ENCODE measurements around the gene SLC6A8.
A peak's percentile ranks its signal among the peaks of the same experiment; 100 is the strongest.

Gene SLC6A8

DNA sequence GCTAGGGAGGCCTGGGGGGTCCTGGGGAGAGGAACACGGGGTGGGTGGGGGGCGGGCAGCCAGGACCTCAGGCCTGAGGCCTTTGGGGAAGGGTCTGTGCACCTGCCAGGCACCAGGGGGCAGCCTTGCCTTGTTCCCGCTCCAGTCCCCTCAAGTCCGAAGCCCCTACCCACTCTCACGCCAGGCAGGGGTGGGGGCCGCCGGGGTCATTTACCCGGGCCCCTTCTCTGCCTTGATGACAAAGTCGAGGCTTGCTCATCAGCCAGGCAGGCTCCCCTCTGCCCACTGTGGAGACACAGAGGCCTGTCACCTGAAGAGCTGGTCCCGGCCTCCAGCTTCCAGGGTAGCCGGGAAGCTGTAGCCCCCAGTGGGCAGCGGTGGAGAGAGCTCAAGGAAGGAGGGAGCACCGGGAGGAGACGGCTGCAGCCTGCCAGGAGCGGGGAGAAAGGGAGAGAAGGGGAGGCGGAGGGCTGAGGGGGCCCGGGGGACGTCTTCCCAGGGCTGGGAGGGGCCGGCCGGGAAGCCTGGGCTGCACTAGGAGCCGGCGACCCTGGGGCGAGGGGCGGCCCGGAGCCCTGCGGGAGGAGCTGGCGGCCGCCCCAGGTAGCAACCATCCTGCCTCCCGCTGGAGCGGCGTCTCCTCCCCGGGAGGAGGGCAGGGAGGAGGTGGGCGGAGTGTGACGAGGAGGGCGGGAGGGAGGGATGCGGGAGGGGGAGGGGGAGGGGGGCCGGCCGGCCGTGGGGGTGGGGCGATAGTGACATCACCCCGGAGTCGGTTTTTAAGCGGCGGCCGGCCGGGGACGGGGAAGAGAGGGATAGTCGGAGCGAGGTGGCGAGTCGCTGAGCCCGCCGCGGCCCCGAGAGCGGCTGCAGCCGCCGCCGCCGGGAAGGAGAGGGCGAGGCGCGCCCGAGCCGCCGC lies at the start of gene SLC6A8:
Gene SLC6A8 (plus strand): TSS at position 806 of the 919 bp plus-strand sequence. CDS start 649 bp downstream, outside the sequence.
- DNase-seq: peak; percentile 31

DNA sequence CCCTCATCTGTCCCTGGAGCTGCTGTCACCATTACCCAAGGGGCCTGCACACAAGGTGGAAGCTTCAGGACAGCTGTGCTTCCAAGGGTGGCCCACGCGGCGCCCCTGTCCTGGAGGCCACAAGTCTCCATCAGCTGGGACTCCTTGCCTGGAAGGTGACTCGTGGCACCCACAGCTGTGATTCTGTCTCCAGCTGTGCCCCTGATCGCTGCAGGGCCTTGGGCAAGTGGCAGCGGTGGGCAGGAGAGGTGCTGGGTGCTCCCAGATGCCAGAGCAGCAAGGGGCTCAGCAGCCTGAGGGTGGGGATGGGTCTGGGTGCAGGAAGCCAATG lies 49.7 kb upstream of the SLC6A8 start:
- no peak for DNase-seq

DNA sequence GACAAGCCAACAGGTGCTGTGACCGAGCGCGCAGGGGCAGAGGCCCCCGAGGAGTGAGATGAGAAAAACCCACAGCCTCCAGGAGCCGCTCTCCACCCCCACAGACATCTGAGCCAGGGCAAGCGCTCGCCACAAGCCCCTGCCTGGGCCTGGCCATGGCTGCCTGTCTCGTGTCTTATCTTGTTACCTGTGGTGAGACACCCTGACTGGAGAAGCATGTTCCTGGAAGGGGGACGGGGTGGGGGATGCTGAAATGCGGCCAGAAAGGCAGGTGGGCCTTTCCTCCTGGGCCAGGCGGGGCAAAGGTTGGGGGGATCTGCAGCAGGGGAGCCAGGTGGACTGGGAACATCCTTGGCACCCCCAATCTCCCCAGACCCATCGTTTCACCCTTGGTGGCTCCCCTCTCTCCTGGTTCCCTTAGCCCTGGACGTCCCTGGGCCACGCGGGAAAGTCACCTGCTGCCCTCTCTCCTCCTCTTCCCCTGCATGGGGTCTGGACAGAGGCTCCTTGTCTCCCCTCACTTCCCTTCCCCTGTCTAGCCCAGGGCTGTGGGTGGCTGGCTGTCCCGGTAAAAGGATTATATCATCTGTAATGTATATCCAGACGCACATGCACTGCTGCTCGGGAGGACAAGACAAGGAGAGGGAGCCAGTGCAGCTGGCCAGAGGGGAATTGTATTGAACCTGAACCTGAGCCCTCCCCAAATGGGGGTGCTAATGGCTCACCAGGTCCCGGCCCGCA lies 49.1 kb upstream of the SLC6A8 start:
- DNase-seq: no peak

DNA sequence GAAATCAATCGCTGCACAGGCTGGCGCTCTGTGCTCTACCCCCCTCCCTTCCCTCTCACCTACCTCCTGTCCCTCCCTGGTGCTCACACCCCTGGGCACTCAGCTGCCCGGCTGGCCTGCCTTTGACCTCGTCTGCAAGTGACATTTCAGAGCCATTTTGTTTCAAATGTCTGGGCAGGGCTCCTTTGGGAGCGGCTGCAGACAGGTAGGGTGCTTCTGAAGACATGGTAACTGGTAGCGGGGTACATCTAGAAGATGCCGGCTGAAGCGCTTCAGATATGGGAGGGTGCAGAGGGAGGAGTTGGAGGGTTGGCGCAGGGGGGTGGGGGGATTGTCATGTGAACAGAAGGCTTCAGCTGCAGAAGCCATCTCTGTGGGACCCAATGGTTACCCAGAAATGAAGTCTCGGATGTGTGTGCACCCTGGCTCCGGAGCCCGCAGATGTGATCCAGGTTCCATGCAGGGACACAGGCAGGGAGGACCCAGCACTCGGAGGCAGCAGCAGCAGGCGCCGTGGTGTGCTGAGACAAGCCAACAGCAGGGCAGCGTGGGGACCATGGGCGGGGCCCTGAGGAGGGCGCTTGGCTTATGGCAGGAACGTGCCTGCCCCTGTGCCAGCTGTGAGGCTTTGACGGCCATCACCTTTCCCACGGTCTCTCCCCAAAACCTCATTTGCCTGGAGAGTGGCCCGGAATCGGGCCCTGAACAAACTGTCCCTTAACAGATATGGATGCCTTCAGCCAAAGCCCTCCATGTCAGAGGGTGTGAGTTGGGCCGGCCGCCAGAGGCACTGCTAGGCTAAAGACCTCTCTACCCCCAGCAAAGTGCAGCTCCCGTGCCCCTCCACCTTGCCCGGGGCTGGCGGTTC lies 48.3 kb upstream of the SLC6A8 start:
- DNase-seq: no peak

DNA sequence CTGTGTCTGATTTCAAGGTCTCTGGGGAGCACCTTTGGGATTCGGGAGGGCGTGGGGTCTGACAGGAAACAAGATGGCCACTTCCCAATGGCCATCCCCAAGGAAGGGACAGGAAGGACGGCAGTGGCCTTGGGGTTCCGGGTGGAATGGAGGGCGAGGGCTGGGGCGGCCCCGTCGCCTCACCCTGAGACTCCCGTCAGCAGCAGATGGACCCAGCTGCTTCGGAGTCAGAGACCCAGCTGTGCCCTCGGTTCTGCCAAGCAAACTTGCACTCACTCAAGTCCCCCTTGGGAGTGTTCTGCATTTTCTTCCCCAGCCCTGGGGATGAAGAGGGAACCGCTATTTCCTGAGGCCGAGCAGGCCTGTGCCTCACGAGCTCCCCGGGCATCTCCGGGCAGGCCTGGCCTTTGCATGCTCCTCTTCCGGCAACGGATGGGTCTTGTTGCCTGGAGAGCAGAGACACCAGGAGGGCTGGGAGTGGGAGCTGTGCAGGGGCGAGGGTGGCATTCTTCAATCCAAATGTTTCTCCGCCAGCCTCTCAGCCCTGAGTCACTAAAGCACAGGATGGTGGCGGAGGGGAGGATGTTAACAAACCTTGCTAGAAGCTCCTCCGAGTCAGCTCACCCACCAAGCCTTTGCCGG lies 47.6 kb upstream of the SLC6A8 start:
- DNase-seq: no peak

DNA sequence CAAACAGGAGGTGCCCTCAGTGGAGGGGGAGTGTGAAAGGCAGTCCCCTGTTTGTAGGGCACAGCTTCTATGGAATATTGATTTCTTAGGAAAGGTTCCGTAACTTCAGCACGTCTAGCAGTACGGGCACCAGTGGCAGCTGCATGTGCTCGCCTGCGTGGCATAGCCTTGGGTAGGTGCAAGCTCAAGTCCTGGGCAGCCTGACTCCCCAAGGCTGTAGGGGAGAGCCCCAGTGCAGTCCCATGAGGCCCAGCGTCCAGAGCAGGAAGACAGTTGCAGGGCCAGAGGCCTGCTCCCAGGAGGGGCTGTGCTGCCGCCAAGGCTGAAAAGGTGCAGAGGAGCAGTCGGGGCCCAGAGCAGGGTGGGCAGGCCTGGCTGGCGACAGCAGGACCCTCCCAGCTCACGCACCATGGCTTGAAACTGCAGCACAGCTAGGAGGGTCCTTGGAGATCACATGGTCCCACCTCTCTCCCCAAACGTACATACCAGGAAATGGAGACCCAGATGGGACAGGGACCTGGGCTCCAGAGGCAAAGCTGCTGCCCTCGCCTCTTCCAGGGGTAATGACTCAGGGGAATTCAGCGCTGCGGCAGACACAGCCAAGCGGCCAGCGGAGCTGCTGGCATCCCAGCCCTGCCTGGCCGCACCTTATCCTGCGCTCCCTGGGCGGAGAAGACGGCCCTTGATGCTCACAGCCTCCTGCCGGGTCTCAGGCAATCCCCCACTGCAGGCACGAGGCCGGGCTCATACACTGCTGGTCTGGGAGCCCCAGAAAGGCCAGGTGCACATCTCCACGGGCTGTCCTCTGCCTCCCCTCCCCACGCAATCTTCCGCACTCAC lies 46.8 kb upstream of the SLC6A8 start:
- no peak for DNase-seq

DNA sequence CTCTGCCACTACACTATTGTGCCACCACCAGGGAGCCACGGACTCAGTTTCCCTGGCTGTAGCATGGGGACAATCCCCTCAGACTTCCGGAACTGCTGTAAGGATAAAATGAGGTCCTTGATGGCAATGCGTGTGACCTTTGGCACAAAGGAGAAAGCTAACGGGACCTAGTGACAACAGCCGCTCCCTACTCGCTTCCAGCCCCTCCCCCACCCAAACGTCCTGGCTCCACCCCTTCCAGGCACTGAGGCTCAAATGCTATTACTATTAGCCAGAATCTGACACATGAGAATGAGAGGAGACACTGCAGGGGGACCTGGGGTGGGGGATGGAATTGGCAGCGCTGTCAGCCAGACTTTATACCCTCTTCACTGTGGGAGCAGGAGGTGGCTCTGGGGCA lies 46.1 kb upstream of the SLC6A8 start:
- no peak for DNase-seq

DNA sequence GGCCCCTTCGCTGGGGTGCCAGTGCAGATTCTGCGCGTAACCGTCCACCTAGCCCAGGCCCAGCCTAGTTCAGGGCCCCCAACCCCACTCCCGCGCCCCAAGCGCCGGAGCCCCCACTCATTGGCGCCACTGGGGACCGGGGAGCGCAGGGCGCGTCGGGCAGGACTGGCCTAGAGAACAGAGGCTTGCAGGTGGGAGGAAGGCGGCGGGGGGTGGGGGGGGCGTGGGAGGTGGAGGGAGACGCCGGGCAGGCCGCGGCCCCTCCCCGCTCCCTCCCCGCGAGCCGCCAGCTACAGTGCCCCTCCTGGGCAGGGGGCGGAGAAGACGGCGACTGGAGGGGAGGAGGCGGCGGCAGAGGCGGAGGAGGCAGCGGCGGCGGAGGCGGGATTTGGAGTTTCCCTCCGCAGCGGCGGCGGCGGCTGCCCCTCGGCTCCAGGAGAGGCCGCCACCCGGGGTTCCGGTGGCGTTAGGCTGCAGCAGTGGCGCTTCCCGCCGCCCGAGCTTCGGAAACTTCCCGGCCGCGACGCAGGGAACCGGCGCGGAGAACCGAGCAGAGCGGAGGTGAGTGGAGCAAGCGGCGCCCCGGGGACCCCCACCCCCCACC lies 45.6 kb upstream of the SLC6A8 start:
- DNase-seq: no peak

DNA sequence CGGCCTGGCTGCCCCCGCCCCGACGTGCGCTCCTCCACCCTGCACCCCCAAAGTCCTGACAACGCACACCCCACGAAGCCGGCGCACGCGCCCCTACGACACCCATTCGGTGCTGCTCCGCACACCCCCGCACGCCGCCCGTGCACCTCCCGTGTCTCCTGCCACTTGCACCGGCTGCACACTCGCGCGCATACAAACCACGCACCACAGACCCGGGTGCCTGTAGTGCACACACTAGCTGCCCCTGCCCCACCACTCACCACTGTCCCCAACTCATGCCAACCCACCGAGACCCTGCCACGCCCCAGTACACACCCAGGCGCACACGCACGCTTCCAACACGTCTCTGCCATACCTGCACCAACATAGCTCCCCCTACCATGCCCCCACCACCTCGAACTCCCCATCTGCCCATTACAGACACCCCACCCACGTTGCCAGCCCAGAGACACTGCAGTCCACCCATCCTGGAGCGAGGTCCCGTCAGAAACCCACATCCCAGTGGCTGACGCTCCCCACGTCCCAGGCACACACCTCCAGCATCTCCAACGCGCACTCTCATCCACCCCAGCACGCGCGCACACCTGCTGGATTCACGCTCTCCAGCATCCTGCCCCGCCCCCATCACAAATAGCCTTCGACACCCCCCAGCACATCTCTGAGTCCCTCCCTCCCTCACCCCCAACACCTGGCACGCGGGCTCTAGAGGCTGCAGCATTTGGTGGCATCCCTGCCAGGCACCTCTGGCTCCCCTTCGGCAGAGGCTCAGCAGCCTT lies 44.9 kb upstream of the SLC6A8 start:
- no peak for DNase-seq

DNA sequence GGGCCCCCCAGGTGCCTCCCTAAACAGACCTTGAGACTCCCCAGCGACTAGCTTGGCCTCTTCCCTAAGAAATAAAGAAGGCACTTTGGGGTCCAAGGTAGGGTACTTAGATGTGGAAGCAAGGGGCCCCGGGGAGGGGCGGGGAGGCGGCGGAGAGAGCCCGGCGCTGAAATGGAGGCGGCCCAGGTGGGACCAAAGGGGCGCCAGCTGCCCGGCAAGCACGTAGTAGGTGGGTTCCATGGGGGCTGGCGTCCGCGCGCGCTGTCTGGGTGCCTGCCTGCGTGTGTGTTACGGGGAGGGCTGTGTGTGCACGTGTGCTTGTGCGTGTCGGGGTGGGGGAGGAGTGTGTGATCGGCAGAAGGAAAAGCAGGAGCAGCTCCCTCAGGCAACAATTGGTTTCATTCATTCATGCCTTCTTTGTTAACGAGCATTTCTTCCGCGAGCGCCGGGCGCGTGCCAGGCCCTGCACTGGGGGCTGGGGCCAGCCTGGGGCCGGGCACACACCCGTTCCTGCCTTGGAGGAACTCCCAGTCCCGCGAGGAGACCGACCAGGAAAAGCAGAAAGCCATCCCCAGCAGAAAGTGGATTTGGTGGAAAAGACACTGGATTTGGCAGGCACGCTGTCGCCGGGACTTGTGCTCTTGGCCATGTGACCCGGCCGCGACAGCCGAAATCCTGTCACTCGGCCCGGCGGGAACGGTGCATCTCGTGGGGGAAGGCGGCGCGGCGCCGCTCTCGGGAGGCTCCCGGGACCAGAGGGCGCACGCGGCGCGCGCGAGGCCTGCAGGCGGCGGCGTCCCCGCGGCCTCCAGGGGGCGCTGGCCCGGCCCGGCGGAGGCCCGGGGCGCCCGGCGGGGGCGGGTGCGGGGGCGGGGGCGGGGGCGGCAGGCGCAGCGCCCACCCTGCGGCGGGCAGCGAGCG lies 44.0 kb upstream of the SLC6A8 start:
- no peak for DNase-seq

DNA sequence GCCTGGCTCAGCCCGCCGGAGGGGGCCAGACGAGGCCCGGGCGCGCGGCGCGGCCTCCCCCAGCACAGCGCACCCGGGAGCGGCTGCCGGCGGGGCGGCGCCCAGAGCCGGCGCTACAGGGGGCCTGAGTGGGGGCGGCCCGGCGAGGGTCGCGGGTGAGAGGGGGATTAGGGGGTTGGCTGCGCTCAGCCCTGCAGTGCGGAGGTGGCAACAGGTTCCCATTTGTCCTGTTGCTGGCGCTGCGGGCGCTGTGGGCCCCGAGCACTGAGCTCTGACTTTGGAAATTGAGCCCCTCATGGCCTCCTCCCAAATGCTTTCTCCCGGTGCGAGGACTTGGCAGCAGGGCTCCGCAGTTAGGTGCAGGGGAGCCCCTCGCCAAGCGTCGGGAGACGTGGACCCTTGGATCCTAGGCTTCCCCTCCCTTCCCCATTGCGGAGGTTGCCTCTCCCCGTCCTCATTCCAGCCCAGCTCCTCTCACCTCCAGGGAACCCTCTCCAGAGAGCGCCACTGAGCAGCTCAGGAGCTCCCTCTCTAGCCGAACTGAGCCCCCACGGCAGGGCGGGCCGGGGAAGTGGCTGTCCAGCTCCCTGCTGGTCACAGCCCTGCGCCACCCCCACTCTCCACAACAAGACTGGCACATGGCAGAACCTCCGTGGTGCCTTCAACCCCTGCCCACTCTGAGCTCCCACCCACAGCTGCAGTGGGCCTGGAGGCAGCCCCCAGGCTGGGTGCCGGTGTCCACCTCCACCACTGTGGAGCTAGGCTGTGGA lies 43.2 kb upstream of the SLC6A8 start:
- no peak for DNase-seq

DNA sequence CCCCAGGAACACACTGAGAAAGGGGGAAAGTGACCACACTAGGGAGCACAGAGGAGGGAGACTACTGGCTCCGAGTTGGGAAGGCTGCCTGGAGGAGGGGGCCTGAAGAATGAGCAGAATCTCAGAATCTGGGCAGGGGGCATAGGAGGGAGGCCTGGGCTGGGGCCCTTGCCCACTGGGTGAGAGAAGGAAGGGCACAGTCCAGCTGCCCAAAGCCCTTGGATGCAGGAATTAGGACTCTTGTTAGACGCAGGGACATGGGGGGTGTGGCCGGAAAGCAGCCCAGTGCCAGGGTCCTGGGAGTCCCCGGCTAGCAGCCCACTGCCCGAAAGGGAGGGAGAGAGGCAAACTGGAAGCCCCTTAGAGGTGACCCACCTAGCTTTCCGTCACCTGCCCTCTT lies 42.6 kb upstream of the SLC6A8 start:
- no peak for DNase-seq

DNA sequence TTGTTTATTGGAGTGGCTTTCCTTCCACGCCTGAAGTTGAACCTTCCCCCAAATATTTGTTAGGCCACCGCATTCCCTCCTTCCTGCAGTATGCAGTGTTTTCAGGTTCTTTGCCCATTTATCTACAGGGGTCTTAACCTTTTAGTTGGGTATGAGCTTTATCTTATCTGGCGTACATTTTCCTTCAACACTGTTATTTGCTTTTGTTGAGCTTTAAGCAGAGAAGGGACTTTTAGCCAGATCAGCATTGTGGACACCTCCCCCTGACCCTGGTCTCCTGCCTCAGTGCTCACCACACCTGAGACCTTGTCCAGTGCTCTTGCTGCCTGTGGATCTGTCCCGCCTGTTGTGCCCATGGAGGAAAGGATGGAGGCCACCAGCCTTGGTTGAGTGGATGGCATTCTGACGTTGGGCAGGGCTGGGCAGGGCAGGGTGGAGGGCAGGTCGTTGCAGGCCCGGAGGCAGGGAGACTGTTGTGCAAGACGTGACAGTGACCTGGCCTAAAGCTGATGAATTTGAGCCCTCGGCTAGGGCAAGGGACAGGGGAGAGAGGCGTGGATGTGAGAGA lies 41.7 kb upstream of the SLC6A8 start:
- no peak for DNase-seq

DNA sequence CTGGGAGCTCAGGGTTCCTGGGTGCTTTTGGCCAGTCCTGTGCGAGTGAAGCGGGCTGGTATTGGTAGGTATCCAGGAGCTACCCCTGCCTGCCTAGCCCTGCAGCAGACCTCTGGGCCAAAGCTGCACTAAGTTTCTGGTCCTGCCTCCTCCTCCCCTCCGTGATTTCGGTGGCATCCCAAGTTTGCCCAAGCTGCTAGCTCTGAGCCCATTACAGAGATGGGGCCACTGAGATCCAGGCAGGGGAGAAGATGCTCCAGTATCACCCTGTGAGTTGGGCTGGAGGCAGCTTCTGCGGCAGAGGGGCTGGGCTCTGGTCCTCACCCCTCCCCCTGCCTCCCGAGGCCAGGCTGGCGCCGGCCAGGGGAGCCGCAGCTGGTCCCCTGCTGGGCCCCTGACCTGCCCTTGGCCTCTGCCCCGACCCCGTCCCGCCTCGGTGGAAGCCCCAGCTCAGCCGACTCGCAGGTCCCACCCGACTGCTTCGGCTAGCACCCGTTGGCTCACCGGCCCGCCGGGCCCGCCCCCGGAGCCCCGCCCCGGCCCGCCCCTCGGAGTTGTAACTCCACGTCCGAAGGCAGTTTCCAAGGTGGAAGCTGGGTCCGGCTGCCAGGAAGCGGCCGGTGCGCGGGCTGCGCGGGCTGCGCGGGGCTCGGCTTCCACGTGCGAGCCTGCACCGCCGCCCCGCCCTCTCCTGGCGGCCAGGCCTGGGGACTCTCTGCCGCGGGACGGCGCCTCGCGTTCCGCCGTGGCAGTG lies 40.9 kb upstream of the SLC6A8 start, which contains the start of gene DUSP9:
Gene DUSP9 (plus strand): TSS at position 584 of the 754 bp plus-strand sequence. CDS start 751 bp downstream, outside the sequence.
- no peak for DNase-seq

DNA sequence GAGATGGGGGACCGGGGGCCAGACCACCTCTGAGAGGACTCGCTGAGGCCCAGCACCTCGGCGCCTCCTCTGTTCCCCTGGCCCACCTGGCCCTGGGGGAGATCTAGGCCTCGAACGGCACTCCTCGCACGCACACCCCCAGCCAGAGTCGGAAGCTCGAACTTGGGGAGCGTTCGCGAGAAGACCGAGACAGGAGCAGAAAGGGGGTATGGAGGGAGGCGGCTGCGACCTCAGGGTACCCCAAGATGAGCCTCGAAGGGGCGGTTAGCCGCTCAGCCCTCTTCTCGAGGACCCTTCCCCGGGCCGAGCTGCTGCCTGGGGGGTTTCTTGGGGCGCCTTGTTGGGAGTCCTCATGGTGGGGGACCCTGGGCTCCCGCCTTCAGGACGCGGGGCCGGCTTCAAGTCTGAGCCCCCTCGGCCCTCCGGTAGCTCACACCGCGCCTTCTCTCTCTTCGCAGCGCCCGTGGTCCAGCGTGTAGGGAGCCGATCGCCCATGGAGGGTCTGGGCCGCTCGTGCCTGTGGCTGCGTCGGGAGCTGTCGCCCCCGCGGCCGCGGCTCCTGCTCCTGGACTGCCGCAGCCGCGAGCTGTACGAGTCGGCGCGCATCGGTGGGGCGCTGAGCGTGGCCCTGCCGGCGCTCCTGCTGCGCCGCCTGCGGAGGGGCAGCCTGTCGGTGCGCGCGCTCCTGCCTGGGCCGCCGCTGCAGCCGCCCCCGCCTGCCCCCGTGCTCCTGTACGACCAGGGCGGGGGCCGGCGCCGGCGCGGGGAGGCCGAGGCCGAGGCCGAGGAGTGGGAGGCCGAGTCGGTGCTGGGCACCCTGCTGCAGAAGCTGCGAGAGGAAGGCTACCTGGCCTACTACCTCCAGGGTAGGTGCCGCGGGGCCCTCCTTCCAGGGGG lies 40.0 kb upstream of the SLC6A8 start:
- DNase-seq: no peak

All from DMS79 (cell line).